Measurements from ENCODE around the gene CDH4. TPM values are rescaled to one million over a fixed set of nuclear protein-coding genes. Genes with fewer than 3 reads are reported as not detected.

CDH4 gene
- total and polyA plus RNA-seq, 2 of the 4 experiments (the other 2 are of a cell fraction), result 1.6 to 3.5 TPM

GRCh38 chr20:61585764-61586163 lies 333.7 kb downstream of the CDH4 start:
- no peak overlapping the region for H3K23ac ChIP-seq (ENCODE audit: low read depth, low read length)
- H3K9ac ChIP-seq (ENCODE audit: low read depth, low read length), result no peak overlapping the region
- no peak overlapping the region for H2AK9ac ChIP-seq (replicated peaks; ENCODE audit: low read depth, low read length, poor library complexity)
- ATAC-seq (ENCODE audit: low read depth) (no peak), DNase-seq (no peak)
- CTCF ChIA-PET, result no interaction called here
- no peak overlapping the region for H2BK20ac ChIP-seq (ENCODE audit: low read depth, low read length)
- POLR2A ChIA-PET (ENCODE audit: unreplicated experiment), result no interaction called here
- 94% methylated on average over 2 of the region's 2 CpGs; no CpG with 5 or more reads in 1 of the 2 experiments for WGBS, 2 experiments (ENCODE audit: extremely low coverage in 2 of 2, insufficient read length in 1 of 2)
- H4K8ac ChIP-seq (ENCODE audit: low read depth in 2 of 2, low read length in 2 of 2), result no peak overlapping the region
- H2BK15ac ChIP-seq (ENCODE audit: low read depth, low read length), result no peak overlapping the region
- H3K4me1 ChIP-seq (ENCODE audit: control insufficient read depth, insufficient read depth, low read length), result peaks cover 10% of the 10 kb centered on the region
- no peaks in the 10 kb centered on the region for H3K79me1 ChIP-seq (ENCODE audit: low read depth in 1 of 2, low read length in 2 of 2)
- H2BK5ac ChIP-seq (ENCODE audit: low read depth, low read length, poor library complexity, severe bottlenecking), result no peak overlapping the region
- H3K56ac ChIP-seq (ENCODE audit: extremely low read depth, insufficient read depth, low read length), result no peak overlapping the region
- no peak overlapping the region for H4K5ac ChIP-seq (ENCODE audit: low read depth, low read length)
- in situ Hi-C loops (cut with MboI; ENCODE audit: low sequenced_read_pairs), result no loop called here
- no peaks in the 10 kb centered on the region for H3K9me3 ChIP-seq (ENCODE audit: control insufficient read depth, insufficient read depth, low read length)
- peak overlapping the region; percentile 13; the same call in 1 of the 2 replicates for H3K4ac ChIP-seq (ENCODE audit: low read depth, low read length)
- H2BK120ac ChIP-seq (ENCODE audit: low read depth, low read length), result no peak overlapping the region
- peak overlapping the region; percentile 20; the same call in 1 of the 2 replicates for H2AK5ac ChIP-seq (ENCODE audit: low read depth, low read length)
- no peak overlapping the region for H2AFZ ChIP-seq (replicated peaks; ENCODE audit: low read length, poor library complexity)
- H3K27ac ChIP-seq (ENCODE audit: insufficient read depth, low read length), result no peak overlapping the region
- no peak overlapping the region for H3K14ac ChIP-seq (replicated peaks; ENCODE audit: low read depth, low read length)
- H3K27me3 ChIP-seq (ENCODE audit: control insufficient read depth, insufficient read depth, low read length), result peaks cover 4% of the 10 kb centered on the region; the same call in 1 of the 2 replicates
- H3K4me3 ChIP-seq (ENCODE audit: insufficient read depth, low read depth, low read length), result no peak overlapping the region
- no peaks in the 10 kb centered on the region for H3K36me3 ChIP-seq (ENCODE audit: control insufficient read depth, insufficient read depth, low read length)
- H3K4me2 ChIP-seq (ENCODE audit: low read depth, low read length), result no peak overlapping the region
- no TSS peak for BruUV-seq (replicated peaks)
- no peak overlapping the region for H4K91ac ChIP-seq (ENCODE audit: insufficient read depth, low read depth, low read length)
- H4K20me1 ChIP-seq (ENCODE audit: insufficient read depth, low read length), result peaks cover 4% of the 10 kb centered on the region; the same call in 1 of the 2 replicates
- no peak overlapping the region for H3K18ac ChIP-seq (ENCODE audit: low read depth, low read length)
- dilution Hi-C loops (cut with HindIII; ENCODE audit: low sequenced_read_pairs, unreplicated experiment), result no loop called here
- H3K9me1 ChIP-seq (ENCODE audit: insufficient read depth, low read length), result peaks cover 11% of the 10 kb centered on the region
- TF ChIP-seq RAD21 (IDR thresholded peaks at IDR 0.05; ENCODE audit: low read length) (no peak), CHD1 (IDR thresholded peaks at IDR 0.05; ENCODE audit: low read depth, low read length) (no peak), MXI1 (IDR thresholded peaks at IDR 0.05; ENCODE audit: borderline replicate concordance, low read depth, low read length) (no peak), MAZ (IDR thresholded peaks at IDR 0.05; ENCODE audit: borderline replicate concordance, low read depth, low read length) (no peak), POLR2A (IDR thresholded peaks at IDR 0.05; ENCODE audit: low read depth, low read length) (no peak), SMC3 (IDR thresholded peaks at IDR 0.05; ENCODE audit: low read depth, low read length) (no peak), CEBPB (IDR thresholded peaks at IDR 0.05; ENCODE audit: low read depth, low read length) (no peak), RCOR1 (IDR thresholded peaks at IDR 0.05; ENCODE audit: insufficient replicate concordance, low read length) (no peak), BHLHE40 (IDR thresholded peaks at IDR 0.05; ENCODE audit: low read depth, low read length) (no peak), MAFK (IDR thresholded peaks at IDR 0.05; ENCODE audit: low read depth, low read length) (no peak), RFX5 (IDR thresholded peaks at IDR 0.05; ENCODE audit: low read depth, low read length) (no peak), NFE2L2 (IDR thresholded peaks at IDR 0.05; ENCODE audit: low read depth, low read length) (no peak)
- TF ChIP-seq, protein P1, sequence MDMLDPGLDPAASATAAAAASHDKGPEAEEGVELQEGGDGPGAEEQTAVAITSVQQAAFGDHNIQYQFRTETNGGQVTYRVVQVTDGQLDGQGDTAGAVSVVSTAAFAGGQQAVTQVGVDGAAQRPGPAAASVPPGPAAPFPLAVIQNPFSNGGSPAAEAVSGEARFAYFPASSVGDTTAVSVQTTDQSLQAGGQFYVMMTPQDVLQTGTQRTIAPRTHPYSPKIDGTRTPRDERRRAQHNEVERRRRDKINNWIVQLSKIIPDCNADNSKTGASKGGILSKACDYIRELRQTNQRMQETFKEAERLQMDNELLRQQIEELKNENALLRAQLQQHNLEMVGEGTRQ (IDR thresholded peaks at IDR 0.05; ENCODE audit: low read depth, low read length), result no peak
- TF ChIP-seq, protein P2, sequence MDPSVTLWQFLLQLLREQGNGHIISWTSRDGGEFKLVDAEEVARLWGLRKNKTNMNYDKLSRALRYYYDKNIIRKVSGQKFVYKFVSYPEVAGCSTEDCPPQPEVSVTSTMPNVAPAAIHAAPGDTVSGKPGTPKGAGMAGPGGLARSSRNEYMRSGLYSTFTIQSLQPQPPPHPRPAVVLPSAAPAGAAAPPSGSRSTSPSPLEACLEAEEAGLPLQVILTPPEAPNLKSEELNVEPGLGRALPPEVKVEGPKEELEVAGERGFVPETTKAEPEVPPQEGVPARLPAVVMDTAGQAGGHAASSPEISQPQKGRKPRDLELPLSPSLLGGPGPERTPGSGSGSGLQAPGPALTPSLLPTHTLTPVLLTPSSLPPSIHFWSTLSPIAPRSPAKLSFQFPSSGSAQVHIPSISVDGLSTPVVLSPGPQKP (IDR thresholded peaks at IDR 0.05; ENCODE audit: borderline replicate concordance, low read depth, low read length), result no peak
- TF ChIP-seq, protein P3, sequence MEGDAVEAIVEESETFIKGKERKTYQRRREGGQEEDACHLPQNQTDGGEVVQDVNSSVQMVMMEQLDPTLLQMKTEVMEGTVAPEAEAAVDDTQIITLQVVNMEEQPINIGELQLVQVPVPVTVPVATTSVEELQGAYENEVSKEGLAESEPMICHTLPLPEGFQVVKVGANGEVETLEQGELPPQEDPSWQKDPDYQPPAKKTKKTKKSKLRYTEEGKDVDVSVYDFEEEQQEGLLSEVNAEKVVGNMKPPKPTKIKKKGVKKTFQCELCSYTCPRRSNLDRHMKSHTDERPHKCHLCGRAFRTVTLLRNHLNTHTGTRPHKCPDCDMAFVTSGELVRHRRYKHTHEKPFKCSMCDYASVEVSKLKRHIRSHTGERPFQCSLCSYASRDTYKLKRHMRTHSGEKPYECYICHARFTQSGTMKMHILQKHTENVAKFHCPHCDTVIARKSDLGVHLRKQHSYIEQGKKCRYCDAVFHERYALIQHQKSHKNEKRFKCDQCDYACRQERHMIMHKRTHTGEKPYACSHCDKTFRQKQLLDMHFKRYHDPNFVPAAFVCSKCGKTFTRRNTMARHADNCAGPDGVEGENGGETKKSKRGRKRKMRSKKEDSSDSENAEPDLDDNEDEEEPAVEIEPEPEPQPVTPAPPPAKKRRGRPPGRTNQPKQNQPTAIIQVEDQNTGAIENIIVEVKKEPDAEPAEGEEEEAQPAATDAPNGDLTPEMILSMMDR (conservative IDR thresholded peaks at IDR 0.05; ENCODE audit: low read depth, low read length), result no peak
- intact Hi-C loops (cut with micrococcal nuclease), result no loop called here

All from IMR-90 (cell line).